ENCODE results near the gene MAP6. TPM values are rescaled to one million over a fixed set of nuclear protein-coding genes. Genes with fewer than 3 reads are reported as not detected.
A peak's percentile ranks its signal among the peaks of the same experiment; 100 is the strongest.

MAP6 gene
- total and polyA plus RNA-seq, 2 of the 13 experiments (the other 11 are each of a cell fraction or from before 2014, with no cell fraction given), result 0.04 TPM; not detected in 1

DNA sequence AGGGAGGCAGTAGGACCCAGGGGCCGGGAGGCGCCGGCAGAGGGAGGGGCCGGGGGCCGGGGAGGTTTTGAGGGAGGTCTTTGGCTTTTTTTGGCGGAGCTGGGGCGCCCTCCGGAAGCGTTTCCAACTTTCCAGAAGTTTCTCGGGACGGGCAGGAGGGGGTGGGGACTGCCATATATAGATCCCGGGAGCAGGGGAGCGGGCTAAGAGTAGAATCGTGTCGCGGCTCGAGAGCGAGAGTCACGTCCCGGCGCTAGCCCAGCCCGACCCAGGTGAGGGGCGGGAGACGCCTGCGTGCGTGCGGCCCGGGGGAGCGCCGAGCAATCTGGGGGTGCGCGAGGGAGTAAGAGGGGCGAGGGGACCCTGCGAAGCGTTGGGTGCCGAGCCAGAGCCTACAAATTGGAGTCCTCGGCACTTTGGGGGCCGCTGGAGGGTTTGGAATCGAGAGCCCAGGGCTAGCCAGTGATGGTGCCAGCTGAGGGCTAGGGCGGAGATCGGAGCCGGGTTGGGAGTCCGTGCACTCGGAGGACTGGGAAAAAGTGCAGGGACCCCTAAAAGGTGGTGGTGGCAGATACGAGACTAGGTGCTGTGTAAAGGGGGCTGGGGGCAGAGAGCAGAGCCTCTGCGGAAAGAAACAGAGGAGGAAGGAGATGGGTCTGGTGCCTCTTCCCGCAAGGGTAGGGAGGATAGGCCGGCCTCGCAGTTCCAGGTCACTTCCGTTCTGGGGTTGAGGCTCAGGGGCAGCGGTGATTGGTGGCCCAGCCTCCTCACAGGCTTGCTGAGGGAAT is 106.6 kb downstream of the MAP6 start, which contains the start of gene SERPINH1 (continued):
- peak; percentile 90 for TF ChIP-seq RBFOX2 (IDR thresholded peaks at IDR 0.05; ENCODE audit: low read depth, low read length)
- no peak for TF ChIP-seq MATR3 (CRISPR knock-in tag; IDR thresholded peaks at IDR 0.05)
- no peak for TF ChIP-seq RFXANK (CRISPR knock-in tag; IDR thresholded peaks at IDR 0.05)
- peak; percentile 78; the same call in 1 of the 2 replicates for TF ChIP-seq ZNF431 (CRISPR knock-in tag; IDR thresholded peaks at IDR 0.05; ENCODE audit: borderline replicate concordance, low read depth)
- TF ChIP-seq, protein P1, sequence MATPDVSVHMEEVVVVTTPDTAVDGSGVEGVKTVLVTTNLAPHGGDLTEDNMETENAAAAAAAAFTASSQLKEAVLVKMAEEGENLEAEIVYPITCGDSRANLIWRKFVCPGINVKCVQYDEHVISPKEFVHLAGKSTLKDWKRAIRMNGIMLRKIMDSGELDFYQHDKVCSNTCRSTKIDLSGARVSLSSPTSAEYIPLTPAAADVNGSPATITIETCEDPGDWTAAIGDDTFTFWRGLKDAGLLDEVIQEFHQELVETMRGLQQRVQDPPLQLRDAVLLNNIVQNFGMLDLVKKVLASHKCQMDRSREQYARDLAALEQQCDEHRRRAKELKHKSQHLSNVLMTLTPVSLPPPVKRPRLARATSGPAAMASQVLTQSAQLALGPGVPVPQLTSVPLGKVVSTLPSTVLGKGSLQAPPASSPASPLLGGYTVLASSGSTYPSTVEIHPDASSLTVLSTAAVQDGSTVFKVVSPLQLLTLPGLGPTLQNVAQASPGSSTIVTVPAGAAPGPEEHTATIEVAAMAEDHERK (CRISPR knock-in tag; IDR thresholded peaks at IDR 0.05; ENCODE audit: low read depth), result no peak
- no peak for TF ChIP-seq NFKBIZ (CRISPR knock-in tag; IDR thresholded peaks at IDR 0.05)
- TF ChIP-seq ZNF17 (CRISPR knock-in tag; IDR thresholded peaks at IDR 0.05), result no peak
- TF ChIP-seq HNRNPUL1 (IDR thresholded peaks at IDR 0.05; ENCODE audit: low read depth, low read length), result no peak
- no peak for TF ChIP-seq EHMT2 (IDR thresholded peaks at IDR 0.05; ENCODE audit: borderline replicate concordance, low read depth, low read length)
- no peak for TF ChIP-seq SIX1 (CRISPR knock-in tag; IDR thresholded peaks at IDR 0.05; ENCODE audit: borderline replicate concordance)
- TF ChIP-seq ZNF777 (CRISPR knock-in tag; IDR thresholded peaks at IDR 0.05), result no peak
- 0 out of 2 replicates have a peak, but pooled peaks have one; percentile 53 for TF ChIP-seq HES4 (CRISPR knock-in tag; IDR thresholded peaks at IDR 0.05; ENCODE audit: borderline replicate concordance)
- no peak for TF ChIP-seq U2AF1 (optimal IDR thresholded peaks at IDR 0.05; ENCODE audit: low read depth, low read length)
- TF ChIP-seq CREM (IDR thresholded peaks at IDR 0.05), result peak; percentile 62
- TF ChIP-seq CREM (CRISPR knock-in tag; IDR thresholded peaks at IDR 0.05), result no peak
- no peak for TF ChIP-seq RFXAP (CRISPR knock-in tag; IDR thresholded peaks at IDR 0.05; ENCODE audit: borderline replicate concordance)
- TF ChIP-seq RAD51 (IDR thresholded peaks at IDR 0.05; ENCODE audit: borderline replicate concordance), result no peak
- no peak for TF ChIP-seq CENPX (CRISPR knock-in tag; IDR thresholded peaks at IDR 0.05)
- TF ChIP-seq ZEB1 (IDR thresholded peaks at IDR 0.05; ENCODE audit: insufficient replicate concordance, low read depth), result no peak
- TF ChIP-seq ARNT (IDR thresholded peaks at IDR 0.05), result no peak
- no peak for TF ChIP-seq ZNF3 (CRISPR knock-in tag; IDR thresholded peaks at IDR 0.05)
- TF ChIP-seq, protein P2, sequence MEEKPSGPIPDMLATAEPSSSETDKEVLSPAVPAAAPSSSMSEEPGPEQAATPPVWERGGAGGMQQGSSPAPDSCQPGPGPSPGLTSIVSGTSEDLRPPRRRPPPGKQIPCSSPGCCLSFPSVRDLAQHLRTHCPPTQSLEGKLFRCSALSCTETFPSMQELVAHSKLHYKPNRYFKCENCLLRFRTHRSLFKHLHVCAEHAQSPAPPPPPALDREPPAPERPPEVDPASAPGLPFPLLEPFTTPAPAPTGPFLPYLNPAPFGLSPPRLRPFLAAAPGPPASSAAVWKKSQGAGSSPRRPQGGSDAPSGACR (CRISPR knock-in tag; IDR thresholded peaks at IDR 0.05), result no peak; the same call in 1 of the 2 replicates
- TF ChIP-seq, protein P3, sequence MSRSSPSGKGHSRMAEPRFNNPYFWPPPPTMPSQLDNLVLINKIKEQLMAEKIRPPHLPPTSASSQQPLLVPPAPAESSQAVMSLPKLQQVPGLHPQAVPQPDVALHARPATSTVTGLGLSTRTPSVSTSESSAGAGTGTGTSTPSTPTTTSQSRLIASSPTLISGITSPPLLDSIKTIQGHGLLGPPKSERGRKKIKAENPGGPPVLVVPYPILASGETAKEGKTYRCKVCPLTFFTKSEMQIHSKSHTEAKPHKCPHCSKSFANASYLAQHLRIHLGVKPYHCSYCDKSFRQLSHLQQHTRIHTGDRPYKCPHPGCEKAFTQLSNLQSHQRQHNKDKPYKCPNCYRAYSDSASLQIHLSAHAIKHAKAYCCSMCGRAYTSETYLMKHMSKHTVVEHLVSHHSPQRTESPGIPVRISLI (CRISPR knock-in tag; IDR thresholded peaks at IDR 0.05; ENCODE audit: borderline replicate concordance), result no peak
- TF ChIP-seq, protein P4, sequence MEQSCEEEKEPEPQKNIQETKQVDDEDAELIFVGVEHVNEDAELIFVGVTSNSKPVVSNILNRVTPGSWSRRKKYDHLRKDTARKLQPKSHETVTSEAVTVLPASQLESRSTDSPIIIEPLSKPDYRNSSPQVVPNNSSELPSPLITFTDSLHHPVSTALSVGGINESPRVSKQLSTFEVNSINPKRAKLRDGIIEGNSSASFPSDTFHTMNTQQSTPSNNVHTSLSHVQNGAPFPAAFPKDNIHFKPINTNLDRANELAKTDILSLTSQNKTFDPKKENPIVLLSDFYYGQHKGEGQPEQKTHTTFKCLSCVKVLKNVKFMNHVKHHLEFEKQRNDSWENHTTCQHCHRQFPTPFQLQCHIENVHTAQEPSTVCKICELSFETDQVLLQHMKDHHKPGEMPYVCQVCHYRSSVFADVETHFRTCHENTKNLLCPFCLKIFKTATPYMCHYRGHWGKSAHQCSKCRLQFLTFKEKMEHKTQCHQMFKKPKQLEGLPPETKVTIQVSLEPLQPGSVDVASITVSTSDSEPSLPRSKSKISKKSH (CRISPR knock-in tag; IDR thresholded peaks at IDR 0.05; ENCODE audit: borderline replicate concordance), result 0 out of 2 replicates have a peak, but pooled peaks have one; percentile 15
- TF ChIP-seq FOXA1 (IDR thresholded peaks at IDR 0.05), result no peak
- TF ChIP-seq FOXA1 (CRISPR knock-in tag; IDR thresholded peaks at IDR 0.05), result no peak
- TF ChIP-seq KMT2A (CRISPR knock-in tag; IDR thresholded peaks at IDR 0.05), result peak; percentile 57
- no peak for TF ChIP-seq ZNF780A (CRISPR knock-in tag; IDR thresholded peaks at IDR 0.05)
- TF ChIP-seq ZIK1 (CRISPR knock-in tag; IDR thresholded peaks at IDR 0.05; ENCODE audit: borderline replicate concordance, low read depth), result no peak
